T-helper 1 cell treated with Interleukin-12 subunit alpha and Interleukin-12 subunit beta and Interleukin-4 antibody, amounts not matched to agents 30 ng/mL and 1 ng/mL, for 36 hours (primary cell): Measurements from ENCODE around the gene CLMP. TPM values are rescaled to one million over a fixed set of nuclear protein-coding genes. Genes with fewer than 3 reads are reported as not detected.
"Not testable (repeated sequence)": the region's sequence is repeated elsewhere in the genome, so short reads cannot be mapped to it uniquely, and the experiment has no call there.

Experiments used
- intact Hi-C: fragments of 100-400 bp; cut with micrococcal nuclease; formaldehyde crosslinking; loops from one replicate; pipeline ENCODE4 v1.15.1; 2024
- total RNA-seq: library from RNA; stranded (reverse); gene quantifications from 2 replicates; pipeline ENCODE4 v1.2.3, GENCODE V29; 2022

CLMP gene
- total RNA-seq, 1 donor from 2014 or later, result 0.91 TPM

- intact Hi-C loops, result no loop called here
Observed at GRCh38 chr11:123137431-123138224, 57.4 kb downstream of the CLMP start.

GRCh38 chr11:123135863-123136446 lies 59.1 kb downstream of the CLMP start:
- intact Hi-C loops, result no loop called here

- intact Hi-C loops, result no loop called here
Observed at GRCh38 chr11:123132881-123133280, 62.2 kb downstream of the CLMP start.

- intact Hi-C loops, result not testable (repeated sequence)
Observed at GRCh38 chr11:123132034-123132766, 62.8 kb downstream of the CLMP start.

- intact Hi-C loops, result no loop called here
Observed at GRCh38 chr11:123129920-123130319, 65.1 kb downstream of the CLMP start.

- intact Hi-C loops, result no loop called here
Observed at GRCh38 chr11:123125169-123125568, 69.9 kb downstream of the CLMP start.

- intact Hi-C loops, result no loop called here
Observed at GRCh38 chr11:123122852-123123251, 72.2 kb downstream of the CLMP start.

GRCh38 chr11:123122341-123122740 lies 72.7 kb downstream of the CLMP start:
- intact Hi-C loops, result no loop called here

GRCh38 chr11:123116486-123116885 lies 78.6 kb downstream of the CLMP start:
- intact Hi-C loops, result no loop called here

- intact Hi-C loops, result loop anchor here (1.0 to 2.0 kb wide), 10 partner anchors 41 to 465 kb away; partner anchors contain the start of gene HSPA8
Observed at GRCh38 chr11:123111465-123111864, 83.6 kb downstream of the CLMP start.

- intact Hi-C loops, result loop anchor here (2.0 kb wide), 6 partner anchors 40 to 466 kb away; partner anchors contain the start of gene HSPA8
Observed at GRCh38 chr11:123110397-123110796, 84.7 kb downstream of the CLMP start.

GRCh38 chr11:123107945-123108495 lies 87.0 kb downstream of the CLMP start:
- intact Hi-C loops, result loop anchor here (10.0 kb wide), 1 partner anchor 607 kb away; no protein-coding TSS in a partner anchor

GRCh38 chr11:123104697-123105096 lies 90.4 kb downstream of the CLMP start:
- intact Hi-C loops, result loop anchor here (10.0 kb wide), 1 partner anchor 610 kb away; no protein-coding TSS in a partner anchor

- intact Hi-C loops, result loop anchor here (1.0 to 10.0 kb wide), 5 partner anchors 16 to 611 kb away; no protein-coding TSS in a partner anchor
Observed at GRCh38 chr11:123103326-123103980, 91.6 kb downstream of the CLMP start.

- intact Hi-C loops, result loop anchor here (10.0 kb wide), 1 partner anchor 614 kb away; no protein-coding TSS in a partner anchor
Observed at GRCh38 chr11:123100379-123101085, 94.5 kb downstream of the CLMP start.

- intact Hi-C loops, result no loop called here
Observed at GRCh38 chr11:123098990-123099389, 96.1 kb downstream of the CLMP start.

GRCh38 chr11:123093739-123094138 lies 101.3 kb downstream of the CLMP start:
- intact Hi-C loops, result no loop called here

GRCh38 chr11:123091506-123091905 lies 103.5 kb downstream of the CLMP start:
- intact Hi-C loops, result no loop called here

- intact Hi-C loops, result not testable (repeated sequence)
Observed at GRCh38 chr11:123090168-123090567, 104.9 kb downstream of the CLMP start.

GRCh38 chr11:123088896-123089295 lies 106.2 kb downstream of the CLMP start:
- intact Hi-C loops, result loop anchor here (5.0 kb wide), 2 partner anchors 37 to 342 kb away; no protein-coding TSS in a partner anchor
